GM19025 (cell line): ENCODE data around the gene ADNP2.
A peak's percentile ranks its signal among the peaks of the same experiment; 100 is the strongest.

ENCODE experiments used
- ATAC-seq: cut with Tn5 transposase; IDR thresholded peaks from one replicate; pipeline ENCODE4 v1.9.1; 2021; ENCODE audit warnings: mild to moderate bottlenecking, low read depth, moderate library complexity; ENCODE audit not compliant: unreplicated experiment

ADNP2 gene

DNA sequence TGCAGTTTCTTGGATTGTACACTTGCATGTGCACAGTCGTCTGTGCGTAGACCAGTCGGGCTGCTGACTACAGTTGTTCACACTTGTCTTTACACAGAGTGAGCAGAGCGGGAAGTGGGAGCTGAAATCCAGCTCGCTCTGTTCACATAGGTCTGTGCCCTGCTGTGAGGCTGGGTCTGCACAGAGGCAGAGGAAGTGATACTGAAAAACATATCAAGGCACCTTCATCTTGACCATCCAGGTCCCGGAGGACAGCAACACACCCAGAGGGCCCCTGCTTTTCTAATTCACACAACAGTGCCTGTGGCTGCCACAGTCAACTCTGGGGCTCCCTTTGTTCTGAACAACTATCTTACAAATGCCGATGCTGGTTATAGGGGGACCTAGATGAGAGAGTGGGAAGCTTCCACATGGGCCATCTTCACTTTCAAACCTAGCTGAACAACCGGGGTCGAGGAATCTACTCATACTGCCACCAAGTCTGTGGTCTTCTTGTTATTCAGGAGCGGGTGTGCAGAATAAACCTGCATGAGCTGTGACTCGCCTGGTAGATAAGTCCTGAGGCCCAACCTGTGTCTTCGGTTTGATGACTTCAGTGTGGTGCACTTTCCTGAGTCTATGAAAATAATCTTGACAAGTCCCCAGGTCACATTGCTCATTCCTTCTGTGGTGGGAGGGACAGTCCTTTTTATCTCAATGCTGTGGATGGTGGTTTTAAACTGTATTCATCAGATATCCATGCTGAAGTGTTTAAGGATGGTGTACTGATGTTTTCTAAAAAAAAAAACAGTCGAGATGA, 3.5 kb upstream of the ADNP2 start:
- peak; percentile 48 for ATAC-seq

DNA sequence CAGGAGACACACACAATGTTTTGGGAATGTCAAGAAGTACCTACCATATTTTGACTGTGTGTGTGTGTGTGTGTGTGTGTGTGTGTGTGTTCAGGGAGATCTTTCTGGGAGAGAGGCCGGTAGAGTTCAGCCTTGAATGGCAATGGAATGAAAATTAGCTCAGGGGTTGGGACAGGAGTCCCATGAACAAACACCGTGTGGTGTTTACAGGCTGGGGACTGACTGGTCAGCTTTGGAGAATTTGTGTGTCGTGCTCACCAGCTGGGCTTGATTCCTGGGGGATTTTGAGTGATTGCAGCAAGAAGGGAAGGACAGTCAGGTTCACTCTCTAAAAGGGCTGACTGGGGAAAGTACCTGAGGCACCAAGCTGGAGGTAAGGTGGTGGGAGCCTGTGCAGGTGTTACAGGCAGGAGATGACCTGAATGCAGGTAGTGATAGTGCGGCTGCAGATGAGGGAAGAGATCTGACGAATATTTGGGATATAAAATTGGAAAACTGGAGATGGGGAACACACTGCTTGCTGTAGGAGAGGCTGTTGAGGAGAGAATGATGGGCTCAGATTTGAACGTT, 2.5 kb upstream of the ADNP2 start:
- ATAC-seq: no peak

DNA sequence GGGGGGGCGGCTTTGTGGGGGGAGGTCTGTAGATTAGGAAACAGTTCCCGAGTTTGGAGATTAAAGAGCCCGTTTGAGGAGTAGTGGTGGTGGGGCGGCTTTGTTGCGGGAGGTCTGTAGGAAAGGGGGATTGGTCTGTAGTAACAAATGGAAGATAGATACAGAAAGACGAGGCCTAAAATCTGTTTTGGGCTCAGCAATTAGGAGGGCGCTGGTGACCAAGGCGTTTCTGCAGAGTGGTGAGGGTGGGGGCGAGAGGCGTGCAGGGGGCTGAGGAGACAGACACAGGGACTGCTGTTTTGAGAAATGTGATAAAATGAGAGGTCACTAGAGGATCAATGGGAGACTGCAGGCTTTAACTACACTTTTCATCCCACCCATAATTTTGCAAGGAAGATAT, 1.6 kb upstream of the ADNP2 start:
- no peak for ATAC-seq

DNA sequence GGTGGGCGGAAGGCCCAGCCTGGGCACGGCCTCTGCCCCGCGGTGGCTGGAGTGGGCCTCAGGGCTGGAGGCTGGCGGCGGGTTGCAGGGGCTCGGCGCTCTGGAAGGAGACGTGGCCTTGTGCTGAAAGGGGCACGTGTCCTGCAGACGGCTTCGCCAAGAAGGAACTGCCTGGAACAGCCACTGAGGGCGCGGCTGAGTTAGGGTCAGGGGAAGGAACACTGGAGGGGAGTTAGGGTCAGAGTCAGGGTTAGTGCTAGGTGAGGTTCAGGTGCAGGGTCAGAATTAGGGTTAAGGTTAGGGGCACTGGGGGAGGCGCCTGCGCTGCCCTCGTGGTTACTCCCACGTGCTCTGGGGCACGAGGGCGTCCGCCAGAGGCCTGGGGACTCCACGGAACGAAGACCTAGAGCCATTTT, 933 bp upstream of the ADNP2 start:
- no peak for ATAC-seq

DNA sequence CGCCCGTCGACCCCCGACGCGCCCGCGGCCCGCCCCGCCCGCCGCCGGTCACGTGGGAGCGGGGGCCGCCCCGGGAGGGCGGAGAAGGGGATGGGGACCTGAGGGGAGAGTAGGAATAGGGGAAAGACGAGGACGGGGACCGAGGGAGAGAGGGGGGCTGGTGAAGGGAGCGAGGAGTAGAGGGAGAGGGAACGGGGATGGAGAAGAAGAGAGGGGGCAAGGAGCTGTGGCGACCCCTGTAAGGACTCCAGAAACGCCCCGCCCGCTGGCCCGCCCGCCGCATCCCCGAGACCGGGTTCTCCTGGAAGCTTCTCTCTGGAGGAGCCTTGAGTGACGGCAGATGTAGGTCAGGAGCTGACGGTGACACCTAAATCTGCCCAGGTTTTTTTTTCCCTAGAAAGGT, 615 bp downstream of the ADNP2 start:
- ATAC-seq: peak; percentile 28

DNA sequence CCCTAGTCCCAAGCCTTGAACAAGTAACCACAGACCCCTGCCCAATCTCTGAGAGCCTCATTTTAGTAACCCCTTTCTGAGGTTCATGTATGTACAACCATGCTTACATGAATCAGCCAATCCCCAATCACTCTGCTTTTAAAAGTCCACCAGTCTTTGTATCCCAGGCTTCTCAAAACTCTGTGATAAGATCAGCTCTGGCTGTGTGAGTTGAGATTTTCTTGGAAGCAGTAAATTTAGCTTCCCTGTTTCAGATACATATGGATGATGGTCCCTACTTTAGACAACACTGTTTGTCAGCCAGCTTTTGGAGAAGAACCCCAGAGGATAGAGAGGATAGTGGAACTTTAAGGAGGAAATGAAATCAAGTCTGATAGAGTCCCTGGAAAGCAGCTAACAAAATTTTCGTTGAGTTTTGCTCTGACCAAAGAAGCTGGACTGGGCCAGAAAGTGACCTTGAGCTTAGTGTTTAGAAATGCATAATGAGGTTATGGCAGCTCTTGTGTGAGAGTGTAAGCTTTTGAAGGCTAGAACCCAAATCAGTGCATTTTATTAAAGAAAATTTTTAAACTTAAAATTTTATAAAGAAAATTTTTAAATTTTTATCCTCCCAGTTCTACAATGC, 3.7 kb downstream of the ADNP2 start:
- ATAC-seq: no peak

DNA sequence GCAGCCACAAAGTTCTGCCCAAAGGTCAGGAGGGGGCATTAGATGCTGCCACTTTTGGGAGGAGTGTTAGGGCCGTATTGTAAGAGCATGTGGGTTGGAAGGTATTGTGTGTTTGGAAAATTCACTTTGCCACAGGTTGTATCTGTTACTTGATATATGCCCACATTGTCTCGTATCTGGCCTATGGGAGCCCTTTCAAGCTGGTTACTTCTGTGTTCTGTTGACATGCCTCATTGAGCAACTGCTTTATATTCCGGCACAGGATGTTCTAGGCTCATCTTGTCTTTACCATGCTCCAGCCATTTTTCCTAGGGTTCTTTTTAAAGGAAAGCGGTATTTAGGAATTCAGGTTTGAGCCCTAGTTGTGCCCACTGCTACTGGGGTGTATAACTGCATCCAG, 6.0 kb downstream of the ADNP2 start:
- no peak for ATAC-seq

DNA sequence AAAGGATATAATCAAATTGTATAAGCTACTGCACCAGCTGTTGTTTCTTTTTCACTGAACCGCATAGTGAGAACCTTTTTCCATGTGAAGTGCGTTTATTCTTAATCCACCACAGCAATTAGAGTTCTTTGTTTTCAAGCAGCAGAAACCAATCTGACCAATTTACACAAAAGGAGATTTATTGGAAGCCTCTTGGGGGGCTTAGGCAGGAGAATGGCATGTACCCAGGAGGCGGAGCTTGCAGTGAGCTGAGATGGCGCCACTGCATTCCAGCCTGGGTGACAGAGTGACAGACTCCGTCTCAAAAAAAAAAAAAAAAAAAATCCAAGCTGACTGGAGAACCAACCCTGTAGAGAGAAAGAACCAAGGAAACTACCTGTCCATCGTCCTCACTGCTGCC, 10.0 kb downstream of the ADNP2 start:
- no peak for ATAC-seq

DNA sequence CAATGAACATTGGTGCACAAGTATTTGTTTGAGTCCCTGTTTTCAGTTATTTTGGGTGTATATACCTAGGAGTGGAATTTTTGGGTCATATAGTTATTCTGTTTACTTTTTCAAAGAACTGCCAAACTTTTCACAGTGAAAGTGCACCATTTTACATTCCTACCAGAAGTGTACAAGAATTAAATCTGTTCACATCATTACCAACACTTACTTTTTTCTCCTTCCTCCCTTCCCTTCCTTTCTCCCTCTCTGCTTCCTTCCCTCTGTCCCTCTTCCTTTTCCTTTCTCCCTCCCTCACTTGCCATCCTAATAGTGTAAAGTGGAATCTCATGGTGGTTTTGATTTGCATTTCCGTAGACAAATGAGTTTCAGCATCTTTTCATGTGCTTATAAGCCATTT, 11.9 kb downstream of the ADNP2 start:
- no peak for ATAC-seq

DNA sequence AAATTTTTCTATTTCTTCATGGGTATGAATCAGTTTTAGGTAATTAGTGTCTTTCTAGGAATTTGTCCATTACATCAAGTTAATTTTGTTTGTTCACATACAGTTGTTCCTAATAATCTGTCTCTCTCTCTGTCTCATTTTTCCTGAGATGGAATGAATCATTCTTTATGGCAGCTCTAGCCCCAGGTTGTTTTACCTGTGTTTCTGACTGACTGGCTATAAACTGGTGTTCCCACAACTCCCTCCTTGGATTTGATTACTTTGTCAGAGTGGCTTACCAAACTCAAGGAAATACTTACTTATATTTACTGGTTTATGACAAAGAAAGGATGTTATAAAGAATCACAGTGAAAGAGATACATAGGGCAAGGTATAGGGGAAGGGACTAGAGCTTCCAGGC, 15.1 kb downstream of the ADNP2 start:
- no peak for ATAC-seq

DNA sequence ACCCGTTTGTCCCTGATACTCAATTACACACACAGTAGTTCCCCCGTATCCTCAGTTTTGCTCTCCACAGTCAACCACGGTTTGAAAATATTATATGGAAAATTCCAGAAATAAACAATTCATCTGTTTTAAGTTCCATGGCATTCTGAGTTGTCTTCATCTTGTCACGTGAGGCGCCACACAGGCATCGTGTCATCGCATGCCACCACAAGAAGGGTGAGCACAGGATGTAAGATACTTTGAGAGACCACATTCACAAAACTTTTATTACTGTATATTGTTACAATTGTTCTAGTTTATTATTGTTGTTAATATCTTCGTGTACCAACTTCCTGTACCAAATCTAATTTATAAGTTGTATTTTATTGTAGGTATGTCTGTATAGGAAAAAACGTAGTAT, 17.7 kb downstream of the ADNP2 start:
- ATAC-seq: no peak

DNA sequence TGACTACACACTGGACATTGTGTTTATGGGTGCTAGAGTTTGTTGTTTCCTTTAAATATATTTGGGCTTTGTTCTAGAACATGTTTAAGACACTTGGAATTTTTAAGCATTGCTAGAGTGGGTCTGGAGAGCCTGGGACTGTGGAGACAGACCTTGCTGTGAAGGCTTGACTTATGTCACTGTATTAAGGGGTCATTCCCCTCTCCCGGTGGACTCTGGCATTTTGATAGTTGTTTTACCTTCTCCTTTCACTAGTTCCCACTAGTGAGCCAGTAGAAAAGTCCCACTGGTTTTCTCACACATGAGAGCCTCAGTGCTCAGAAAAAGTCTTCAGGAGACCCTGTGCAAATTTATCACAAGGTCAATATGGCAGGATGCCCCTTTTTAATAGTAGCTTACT, 18.6 kb downstream of the ADNP2 start:
- ATAC-seq: no peak

DNA sequence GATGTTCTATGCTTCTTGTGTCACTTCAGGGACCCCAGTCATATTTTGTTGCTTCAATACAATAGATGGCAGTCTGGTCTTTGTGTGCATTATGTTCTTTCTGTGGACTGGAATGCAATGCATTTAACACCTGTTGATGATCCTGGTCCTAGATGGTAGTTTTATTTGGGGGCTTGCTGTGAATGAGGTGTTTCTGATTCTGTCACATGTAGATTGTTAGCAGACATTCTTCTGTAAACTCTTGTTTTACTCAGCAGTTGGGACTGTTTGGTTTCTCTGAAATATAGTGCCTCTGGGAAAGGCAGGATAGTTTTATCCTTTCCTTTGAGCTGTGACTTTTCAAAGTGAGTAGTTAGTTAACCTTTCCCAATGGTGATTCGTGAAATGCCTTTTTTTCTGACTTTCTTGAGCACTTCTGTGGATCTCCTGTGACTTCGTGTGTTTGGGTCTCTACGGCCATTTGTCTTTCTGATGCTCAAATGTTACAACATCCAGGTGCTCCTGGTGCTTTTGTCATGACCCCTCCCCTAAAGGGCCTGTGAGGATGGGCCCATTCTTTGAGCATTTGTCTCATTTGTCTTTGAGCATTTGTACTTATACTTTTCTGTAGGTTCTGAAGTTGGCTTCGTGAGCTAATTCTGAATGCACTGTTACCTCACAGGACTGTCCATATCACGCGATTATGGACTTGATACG, 20.8 kb downstream of the ADNP2 start:
- ATAC-seq: no peak

DNA sequence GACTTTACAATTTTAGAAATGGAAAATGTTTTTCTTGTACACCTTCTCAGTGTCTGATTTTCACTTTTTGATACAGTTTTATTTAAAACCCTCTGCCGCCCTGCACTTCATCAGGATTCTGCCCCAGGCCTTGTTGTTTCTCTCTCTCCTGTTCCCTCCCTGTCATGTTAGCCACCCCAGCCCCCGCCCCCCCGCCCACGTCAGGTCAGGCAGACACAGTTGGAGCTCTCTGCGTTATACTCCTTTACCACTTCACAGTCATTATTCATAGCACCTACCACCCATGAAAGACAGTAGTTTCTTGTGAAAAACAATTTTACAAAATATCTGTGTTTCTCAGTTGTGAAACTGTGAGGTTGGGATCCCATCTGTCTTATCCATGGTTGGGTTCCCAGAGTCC, 21.5 kb downstream of the ADNP2 start:
- ATAC-seq: no peak

DNA sequence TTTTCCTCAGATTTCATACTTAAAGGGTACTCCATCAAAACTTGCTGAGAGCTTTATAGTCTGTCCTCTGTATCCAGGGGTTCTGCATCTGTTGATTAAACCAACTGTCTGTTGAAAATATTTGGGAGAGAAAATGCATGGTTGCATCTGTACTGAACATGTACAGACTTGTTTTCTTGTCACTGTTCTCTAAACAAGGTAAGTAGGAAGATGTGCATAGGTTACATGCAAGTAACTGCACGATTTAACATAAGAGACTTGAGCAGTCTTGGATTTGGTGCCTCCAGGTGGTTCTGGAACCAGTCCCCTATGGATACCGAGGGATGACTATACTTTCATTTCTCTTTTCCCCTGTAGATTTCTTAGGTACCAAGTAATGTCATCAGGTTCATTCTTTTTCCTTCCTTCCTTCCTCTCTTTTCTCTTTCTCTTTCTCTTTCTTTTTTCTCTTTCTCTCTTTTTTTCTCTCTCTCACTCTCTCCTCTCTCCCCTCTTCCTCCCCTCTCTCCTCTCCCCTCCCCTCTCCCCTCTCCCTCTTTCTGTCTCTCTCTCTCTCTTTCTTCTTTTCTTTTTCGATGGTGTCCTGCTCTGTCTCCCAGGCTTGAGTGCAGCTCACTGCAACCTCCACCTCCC, 23.2 kb downstream of the ADNP2 start:
- ATAC-seq: no peak

DNA sequence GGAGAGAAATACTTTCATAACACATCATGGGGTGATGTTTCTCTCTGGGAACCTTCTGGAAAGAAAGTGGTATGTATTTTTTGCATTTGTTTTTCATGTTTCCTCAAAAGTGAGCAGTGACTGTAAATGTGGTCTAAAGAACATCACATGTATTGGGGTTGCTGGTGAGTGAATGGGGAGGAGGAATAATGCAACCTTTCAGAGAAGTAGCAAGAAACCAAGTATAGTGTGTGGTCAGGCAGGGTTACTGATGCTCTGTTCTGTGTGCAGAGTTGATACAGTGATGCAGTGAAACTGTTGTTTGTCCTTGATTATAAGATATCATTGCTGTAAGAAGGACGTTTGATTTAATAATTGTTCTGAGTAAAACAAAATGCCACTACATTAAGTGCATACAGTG, 24.1 kb downstream of the ADNP2 start:
- no peak for ATAC-seq

DNA sequence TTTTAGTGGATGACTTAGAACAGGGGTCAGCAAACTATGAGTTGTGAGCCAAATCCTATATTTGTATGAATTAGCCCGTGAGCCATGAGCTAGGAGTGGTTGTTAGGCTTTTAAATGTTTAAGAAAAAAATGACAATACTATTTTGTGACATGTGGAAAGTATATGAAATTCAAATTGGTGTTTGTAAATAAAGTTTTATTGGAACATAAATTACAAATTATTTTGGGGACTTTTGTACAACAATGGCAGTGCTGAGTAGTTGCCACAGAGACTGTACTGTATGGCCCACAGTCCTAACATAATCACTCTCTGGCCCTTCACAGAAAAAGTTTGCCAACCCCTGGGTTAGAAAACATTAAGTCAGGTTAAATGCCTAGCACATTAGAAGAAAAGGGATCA, 26.1 kb downstream of the ADNP2 start:
- ATAC-seq: no peak

DNA sequence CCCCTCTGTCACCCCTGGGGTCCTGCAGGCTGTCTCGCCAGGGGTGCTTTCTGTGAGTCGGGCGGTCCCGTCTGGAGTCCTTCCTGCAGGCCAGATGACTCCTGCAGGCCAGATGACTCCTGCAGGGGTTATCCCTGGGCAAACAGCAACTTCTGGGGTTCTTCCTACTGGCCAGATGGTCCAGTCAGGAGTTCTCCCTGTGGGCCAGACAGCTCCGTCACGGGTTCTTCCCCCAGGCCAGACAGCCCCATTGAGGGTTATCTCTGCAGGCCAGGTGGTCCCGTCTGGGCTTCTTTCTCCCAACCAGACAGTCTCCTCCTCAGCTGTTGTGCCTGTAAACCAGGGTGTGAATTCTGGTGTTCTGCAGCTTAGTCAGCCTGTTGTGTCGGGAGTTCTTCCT, 27.6 kb downstream of the ADNP2 start:
- ATAC-seq: no peak

DNA sequence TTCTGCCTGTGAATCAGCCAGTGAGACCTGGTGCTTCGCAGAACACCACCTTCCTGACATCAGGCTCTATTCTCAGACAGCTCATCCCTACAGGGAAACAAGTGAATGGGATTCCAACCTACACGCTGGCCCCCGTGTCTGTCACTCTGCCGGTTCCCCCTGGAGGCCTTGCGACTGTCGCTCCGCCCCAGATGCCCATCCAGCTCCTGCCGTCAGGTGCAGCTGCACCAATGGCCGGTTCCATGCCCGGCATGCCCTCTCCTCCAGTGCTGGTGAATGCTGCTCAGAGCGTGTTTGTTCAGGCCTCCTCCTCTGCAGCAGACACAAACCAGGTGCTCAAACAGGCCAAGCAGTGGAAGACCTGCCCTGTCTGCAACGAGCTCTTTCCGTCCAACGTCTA, 28.1 kb downstream of the ADNP2 start:
- no peak for ATAC-seq

DNA sequence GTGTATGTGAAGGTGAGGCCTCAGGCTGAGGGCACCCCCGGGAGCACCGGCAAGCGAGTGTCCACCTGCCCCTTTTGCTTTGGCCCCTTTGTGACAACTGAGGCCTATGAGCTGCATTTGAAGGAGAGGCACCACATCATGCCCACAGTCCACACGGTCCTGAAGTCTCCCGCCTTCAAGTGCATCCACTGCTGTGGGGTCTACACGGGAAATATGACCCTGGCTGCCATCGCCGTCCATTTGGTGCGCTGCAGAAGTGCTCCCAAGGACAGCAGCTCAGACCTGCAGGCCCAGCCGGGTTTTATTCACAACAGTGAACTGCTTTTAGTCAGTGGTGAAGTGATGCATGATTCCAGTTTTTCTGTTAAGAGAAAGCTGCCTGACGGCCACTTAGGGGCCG, 28.9 kb downstream of the ADNP2 start:
- no peak for ATAC-seq

DNA sequence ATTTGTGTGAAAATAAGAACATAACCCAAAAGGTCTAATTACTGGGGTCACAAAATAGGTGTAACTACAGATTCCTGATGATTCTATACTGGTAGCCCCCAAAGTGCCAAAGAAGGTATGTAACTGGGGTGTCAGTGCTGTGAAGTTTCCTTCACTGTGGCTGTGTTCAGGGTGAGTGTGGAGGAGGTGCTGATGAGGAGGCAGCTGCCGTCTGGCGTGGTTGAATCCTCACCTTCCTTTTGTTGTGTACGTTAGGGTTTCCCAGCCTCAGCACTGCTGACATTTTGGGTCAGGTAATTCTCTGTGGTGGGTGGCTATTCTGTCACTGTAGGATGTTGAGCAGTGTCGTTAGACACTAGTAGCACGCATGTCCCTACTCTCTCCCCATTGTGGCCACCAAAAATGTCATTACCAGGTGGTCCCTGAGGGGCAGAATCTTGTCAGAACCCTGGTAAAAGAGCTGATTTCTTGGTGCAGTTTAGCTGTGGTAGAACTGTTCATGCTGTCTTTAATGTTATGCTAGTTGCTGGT, 31.5 kb downstream of the ADNP2 start:
- no peak for ATAC-seq
